ENCODE measurements around the gene RRP1. TPM values are rescaled to one million over a fixed set of nuclear protein-coding genes. Genes with fewer than 3 reads are reported as not detected.

Gene RRP1
- total and polyA plus RNA-seq, 9 of the 15 experiments (the other 6 are each of a cell fraction or from before 2014, with no cell fraction given), result 0.89 to 105 (median 51.6) TPM

DNA sequence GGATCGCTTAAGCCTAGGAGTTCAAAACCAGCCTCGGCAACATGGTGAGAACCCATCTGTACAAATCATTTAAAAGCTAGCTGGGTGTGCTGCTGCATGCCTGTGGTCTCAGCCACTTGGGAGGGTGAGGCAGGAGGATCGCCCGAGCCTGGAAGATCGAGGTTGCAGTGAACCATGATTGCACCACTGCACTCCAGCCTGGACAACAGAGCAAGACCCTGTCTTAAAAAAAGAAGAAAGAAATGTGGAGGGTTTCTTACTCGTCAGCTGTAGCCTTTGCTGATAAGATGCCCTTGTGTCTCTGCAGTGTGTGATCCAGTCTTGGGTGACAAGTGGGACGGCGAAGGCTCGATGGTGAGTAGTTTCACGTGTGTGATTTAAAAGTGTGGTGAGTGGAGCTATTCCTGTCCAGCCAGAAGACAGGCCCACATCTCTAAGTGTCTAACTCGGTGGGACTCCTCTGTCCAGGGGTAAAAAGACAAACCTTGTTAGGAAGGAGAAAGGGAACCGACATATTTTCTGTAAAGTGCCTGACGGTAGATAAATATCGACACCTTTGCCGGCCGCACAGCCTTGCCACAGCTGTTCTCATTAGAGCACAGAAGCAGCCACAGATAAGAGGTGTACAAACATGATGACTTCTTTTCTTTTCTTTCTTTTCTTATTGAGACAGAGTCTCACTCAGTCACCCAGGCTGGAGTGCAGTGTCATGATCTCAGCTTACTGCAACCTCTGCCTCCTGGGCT, 43.4 kb upstream of the RRP1 start (continued):
- TF ChIP-seq NR2C2 (CRISPR knock-in tag; IDR thresholded peaks at IDR 0.05) (no peak), NR2C2 (tag; IDR thresholded peaks at IDR 0.05) (no peak), RBM17 (IDR thresholded peaks at IDR 0.05; ENCODE audit: borderline replicate concordance, low read depth, low read length) (no peak), BDP1 (IDR thresholded peaks at IDR 0.05; ENCODE audit: insufficient read depth, insufficient read length) (no peak), NR1H2 (CRISPR knock-in tag; IDR thresholded peaks at IDR 0.05) (no peak), C11orf30 (IDR thresholded peaks at IDR 0.05; ENCODE audit: low read depth) (peak; percentile 21; the same call in 1 of the 2 replicates), CBFA2T2 (conservative IDR thresholded peaks at IDR 0.05) (peak; percentile 67), TRIM25 (IDR thresholded peaks at IDR 0.05; ENCODE audit: borderline replicate concordance) (no peak), TRIM28 (IDR thresholded peaks at IDR 0.05) (no peak), CTCFL (IDR thresholded peaks at IDR 0.05; ENCODE audit: borderline replicate concordance, insufficient read depth, low read depth, low read length, poor library complexity, severe bottlenecking) (no peak), CREM (IDR thresholded peaks at IDR 0.05; ENCODE audit: low read depth) (no peak), ZNF655 (CRISPR knock-in tag; IDR thresholded peaks at IDR 0.05) (no peak), FOXP1 (CRISPR knock-in tag; IDR thresholded peaks at IDR 0.05) (no peak)

Measured in K562 (cell line).